SH-SY5Y (cell line): ENCODE data around the gene SACS.

Experiments used
- GATA2 ChIP-seq: IDR thresholded peaks from 2 replicates; pipeline ENCODE4 v1.6.1; 2011; ENCODE audit warnings: mild to moderate bottlenecking, low read depth, low read length
- GATA3 ChIP-seq: IDR thresholded peaks from 2 replicates; pipeline ENCODE4 v1.6.1; 2011; ENCODE audit warnings: low read depth, mild to moderate bottlenecking, low read length, moderate library complexity

DNA sequence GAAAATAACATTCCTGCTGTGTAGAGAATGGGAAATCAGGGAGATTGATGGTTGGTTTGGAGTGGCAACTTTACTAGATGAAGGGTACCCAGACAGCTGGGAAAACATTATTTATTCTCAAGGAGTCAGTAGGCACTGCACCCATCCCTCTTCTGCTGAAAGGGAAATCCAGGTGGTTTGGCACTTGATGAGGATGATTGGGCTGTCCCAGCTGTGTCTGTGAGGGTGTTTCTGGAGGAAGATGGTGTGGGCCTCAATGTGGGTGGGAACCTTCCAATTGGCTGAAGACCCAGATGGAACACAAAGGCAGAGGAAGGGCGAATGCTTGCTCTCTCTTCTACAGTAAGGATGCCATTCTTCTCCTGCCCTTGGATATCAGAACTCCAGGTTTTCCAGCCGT, 10.4 kb upstream of the SACS start:
- TF ChIP-seq GATA2 (no peak), GATA3 (no peak)
